Embryonic facial prominence (tissue), 1 donor: ENCODE measurements around the gene CDC42BPA.
"Not testable (repeated sequence)": the region's sequence is repeated elsewhere in the genome, so short reads cannot be mapped to it uniquely, and the experiment has no call there.

Experiments used
- DNase-seq: peaks from one replicate; pipeline ENCODE4 v3.0.0-alpha.2; 2016; ENCODE audit errors: extremely low spot score

The CDC42BPA gene

GRCh38 chr1:227306689-227307088, 11.6 kb downstream of the CDC42BPA start:
- DNase-seq: no peak

- no peak for DNase-seq
Measured at GRCh38 chr1:227305894-227306626, 12.2 kb downstream of the CDC42BPA start.

GRCh38 chr1:227304665-227305064, 13.6 kb downstream of the CDC42BPA start:
- DNase-seq: no peak

DNA sequence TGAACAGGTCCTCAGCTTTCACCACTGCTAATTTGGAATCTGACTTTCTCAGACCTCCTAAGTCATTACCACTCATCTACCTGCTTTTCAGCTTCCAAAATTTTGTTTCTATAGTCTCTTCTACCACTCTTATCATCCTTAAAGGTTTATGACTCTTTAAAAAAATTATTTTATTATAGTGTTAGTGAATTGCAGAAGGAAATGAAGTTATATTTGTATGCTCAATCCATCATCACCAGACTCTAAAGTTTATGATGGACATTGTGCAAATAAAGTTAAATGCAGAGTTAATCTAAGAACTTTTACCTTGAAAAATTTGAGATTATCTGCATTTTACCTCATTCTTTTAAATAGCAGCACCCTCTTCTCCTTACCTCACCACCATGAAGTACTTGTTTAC, 14.6 kb downstream of the CDC42BPA start:
- DNase-seq: no peak

DNA sequence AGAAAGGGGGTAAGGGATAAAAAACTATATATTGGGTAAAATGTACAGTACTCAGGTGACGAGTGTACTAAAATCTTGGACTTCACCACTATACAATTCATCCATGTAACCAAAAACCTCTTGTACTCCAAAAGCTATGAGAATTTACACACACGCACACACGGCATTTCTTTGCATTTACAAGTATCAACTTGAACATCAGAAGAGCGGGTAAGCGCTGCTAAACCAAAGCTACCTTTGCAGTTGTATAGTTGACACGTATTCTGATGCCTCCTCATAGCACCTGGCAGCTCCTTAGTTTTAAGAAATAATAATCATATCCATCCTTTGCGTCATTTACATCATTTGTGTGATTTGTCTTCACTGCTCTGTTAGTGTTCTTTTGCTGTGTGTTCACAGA, 17.6 kb downstream of the CDC42BPA start:
- no peak for DNase-seq

DNA sequence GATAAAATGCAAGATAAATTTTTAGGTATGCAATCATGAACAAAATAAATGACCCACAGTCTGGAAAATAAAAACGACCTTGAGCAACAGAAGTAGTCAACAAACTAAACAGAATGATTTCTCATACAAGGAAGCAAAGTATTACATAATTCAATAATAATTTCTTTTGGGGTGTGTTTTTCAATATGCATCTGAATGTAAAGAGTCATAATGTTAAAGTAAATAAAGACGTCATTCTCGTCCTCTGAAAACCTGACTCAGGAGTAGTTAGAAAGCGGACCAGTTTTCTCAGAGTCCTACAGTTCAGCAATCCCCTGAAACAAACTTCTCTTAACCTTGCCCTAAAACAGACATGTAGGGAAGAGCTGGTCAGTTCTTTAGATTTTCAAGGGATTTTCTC, 18.6 kb downstream of the CDC42BPA start:
- no peak for DNase-seq

GRCh38 chr1:227299241-227299627, 19.1 kb downstream of the CDC42BPA start:
- DNase-seq: peak; percentile 49

DNA sequence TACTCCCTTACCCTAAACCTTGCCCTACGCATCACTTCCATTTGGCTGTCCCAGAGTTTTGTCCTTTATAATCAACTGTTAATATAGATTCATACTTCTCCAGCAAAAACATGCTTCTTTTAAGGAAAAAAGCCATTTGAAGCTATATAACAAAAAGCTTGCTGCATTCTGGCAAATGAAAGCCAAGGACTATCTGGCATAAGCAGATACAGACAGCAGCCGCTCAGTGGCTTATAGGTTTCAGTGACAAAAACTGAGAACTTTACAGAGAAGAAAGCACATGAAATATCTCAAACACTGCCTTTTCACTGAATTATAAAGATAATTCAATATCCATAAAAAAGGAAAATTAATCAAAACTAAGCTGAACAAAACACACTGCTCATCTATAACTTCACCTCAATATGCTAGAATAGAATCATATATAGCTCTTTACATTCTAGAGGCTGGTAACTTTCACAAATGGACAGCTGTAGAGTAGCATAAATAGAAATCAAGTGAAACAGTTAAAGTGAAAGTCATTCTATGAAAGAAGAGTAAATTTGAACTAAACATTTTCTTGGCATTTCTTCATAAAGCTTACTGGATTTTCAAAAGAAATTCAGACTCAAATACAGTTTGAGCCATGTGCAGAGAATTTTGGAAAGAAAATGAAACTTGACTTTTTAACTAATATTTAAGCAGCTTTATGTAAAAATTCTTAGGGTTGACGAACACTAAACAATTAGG, 19.6 kb downstream of the CDC42BPA start:
- no peak for DNase-seq

DNA sequence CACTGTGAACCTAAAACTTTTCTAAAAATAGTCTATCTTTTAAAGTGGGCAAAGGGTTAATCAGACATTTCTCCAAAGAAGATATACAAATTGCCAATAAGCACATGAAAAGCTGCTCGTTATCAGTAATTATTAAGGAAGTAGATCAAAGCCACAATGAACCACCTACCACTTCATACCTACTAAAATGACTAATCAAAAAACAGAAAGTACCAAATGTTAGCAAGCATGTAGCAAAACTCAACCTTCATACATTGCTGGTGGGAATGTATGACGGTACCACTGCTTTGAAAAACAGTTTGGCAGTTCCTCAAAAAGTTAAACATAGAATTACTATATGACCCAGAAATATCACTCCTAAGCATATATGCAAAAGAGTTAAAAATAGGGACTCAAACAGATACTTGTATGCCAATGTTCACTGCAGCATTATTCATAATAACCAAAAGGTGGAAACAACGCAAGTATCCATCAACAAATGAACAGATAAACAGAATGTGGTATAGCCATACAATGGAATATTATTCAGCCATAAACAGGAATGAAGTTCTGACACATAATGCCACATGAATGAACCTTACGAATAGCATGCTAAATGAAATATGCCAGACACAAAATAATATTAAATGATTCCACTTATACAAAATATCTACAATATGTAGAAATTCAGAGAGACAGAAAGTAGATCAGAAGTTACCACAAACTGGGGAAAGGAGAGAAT, 21.1 kb downstream of the CDC42BPA start:
- no peak for DNase-seq

- no peak for DNase-seq
Measured at GRCh38 chr1:227295609-227296008, 22.7 kb downstream of the CDC42BPA start.

DNA sequence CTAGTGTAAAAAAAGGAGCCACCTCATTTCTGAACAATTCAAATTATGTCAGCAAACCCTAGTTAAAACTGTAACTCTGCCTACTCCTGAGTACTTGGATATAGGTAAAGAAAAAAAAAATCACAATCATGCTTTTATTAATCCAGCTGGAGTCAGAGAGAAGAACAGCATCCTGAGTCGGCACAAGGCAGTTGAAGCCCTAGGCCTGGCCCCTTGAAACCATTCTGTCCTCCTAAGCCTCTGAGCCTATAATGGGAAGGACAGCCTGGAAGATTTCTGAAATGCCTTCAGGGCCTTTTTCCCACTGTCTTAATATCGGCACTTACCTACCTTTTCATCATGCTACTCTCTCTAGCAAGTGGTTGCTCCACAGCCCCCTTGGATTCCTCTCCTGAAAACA, 32.5 kb downstream of the CDC42BPA start:
- DNase-seq: no peak

GRCh38 chr1:227281371-227281770, 36.9 kb downstream of the CDC42BPA start:
- no peak for DNase-seq

DNA sequence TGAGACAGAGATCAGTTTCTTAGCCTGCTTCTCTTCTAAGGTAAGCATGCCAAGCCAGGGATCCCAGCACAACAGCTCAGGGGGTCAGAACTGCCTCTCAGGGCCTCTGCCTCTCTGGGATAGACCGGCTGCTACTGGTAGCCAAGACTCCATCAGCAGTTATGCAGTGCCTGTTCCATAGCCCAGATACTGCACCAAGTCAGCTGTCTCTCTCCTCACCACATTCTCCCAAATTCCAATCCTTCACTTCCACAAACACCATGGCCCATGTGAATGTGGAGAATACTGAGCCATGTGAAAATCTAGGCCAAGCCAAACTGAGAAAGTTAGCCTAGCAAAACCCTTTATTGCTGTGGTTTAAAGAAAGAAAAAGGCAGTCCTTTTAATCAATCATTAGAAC, 37.5 kb downstream of the CDC42BPA start:
- no peak for DNase-seq

DNA sequence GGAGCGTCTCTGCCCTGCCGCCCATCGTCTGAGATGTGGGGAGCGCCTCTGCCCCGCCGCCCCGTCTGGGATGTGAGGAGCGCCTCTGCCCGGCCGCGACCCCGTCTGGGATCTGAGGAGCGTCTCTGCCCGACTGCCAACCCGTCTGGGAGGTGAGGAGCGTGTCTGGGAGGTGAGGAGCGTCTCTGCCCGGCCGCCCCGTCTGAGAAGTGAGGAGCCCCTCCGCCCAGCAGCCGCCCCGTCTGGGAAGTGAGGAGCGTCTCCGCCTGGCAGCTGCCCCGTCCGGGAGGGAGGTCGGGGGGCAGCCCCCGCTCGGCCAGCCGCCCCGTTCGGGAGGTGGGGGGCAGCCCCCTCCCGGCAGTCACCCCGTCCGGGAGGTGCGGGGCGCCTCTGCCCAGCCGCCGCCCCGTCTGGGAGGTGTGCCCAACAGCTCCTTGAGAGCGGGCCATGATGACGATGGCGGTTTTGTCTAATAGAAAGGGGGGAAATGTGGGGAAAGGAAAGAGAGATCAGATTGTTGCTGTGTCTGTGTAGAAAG, 42.1 kb downstream of the CDC42BPA start:
- DNase-seq: not testable (repeated sequence)

DNA sequence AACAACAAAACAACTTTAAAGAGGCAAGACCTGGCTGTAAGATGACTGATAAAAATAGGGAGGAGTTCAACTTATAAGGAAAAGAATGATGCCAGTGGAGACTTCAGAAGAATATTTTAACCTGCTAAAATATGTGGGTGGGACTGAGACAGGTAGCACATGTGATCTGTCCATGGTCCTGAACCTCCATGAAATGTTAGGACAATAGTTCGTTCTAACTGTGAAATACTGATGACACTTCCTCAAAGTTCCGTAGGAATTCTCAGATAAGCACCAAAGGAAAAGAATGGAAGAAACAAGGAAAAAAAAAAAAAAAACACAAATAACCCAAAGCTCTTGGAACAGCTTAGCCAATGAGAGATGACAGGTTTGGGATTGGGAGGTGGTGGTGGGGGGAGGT, 44.7 kb downstream of the CDC42BPA start:
- no peak for DNase-seq

DNA sequence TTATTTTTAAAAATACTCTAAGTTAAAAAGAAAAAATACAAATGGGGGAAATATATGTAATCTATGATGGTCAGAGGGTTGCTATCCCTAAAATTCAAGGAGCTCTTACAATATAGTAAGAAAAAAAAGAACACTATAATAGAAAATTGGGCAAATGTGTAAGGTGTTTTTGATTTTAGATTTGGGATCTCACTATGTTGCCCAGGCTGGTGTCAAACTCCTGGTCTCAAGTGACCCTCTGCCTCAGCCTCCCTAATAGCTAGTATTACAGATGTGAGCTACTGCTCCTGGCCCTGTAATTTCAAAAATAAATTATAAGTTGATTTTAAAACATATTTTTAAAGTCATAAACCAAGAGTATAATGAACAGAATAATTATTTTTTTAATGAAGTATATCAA, 45.9 kb downstream of the CDC42BPA start:
- no peak for DNase-seq

DNA sequence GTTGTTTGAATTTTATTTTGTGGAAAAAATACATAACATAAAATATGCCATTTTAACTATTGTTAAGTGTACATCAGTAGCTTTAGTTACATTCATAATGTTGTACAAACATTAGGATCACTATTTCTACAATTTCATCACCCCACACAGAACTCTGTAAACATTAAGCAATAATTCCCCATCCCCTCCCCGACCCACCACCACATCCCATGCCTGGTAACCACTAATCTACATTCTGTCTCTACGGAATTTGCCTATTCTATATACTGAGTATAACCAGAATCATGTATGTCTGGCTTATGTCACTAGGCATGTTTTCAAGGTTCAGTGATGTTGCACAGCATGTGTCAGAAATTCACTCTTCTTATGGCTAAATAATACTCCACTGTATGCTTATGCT, 47.7 kb downstream of the CDC42BPA start:
- DNase-seq: no peak

GRCh38 chr1:227268943-227269342, 49.3 kb downstream of the CDC42BPA start:
- DNase-seq: no peak

GRCh38 chr1:227265891-227266290, 52.4 kb downstream of the CDC42BPA start:
- DNase-seq: no peak

GRCh38 chr1:227263869-227264268, 54.4 kb downstream of the CDC42BPA start:
- no peak for DNase-seq

DNA sequence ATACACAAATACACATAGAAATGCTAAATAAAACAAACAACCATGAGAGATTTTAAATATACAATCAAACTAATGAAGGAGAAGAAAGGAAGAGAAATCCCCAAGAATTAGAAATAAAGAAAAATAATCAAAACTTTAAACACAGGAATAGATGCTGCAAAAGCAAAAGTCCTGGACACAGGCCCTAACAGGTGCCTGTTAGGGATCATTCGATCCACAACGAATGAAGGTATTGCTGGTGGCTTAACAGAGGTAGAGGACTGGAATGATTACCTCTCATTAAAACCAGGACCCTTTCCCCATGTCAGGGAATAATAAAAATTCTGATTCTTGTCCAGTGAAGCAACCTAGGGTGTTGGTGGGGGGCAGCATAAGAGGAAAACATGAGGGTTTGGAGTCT, 56.8 kb downstream of the CDC42BPA start:
- no peak for DNase-seq

DNA sequence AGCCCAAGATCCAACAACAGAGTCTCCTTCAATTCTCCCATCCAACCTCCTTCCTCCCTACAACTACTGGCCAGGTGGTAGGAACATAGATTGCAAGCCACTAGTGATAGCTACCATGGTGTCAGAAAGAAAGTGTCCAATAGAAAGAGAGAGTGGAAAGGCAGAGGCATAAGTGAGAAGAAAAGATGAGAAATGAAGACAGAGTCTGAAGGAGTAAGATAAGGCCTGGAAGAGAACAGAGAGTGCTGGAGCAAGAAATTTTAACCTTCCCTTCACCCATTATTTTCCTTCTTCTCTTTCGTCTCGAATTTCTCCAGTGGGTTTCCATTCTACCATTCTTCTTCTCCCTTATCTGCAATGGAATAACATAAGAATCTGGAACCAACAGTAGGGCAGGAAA, 57.9 kb downstream of the CDC42BPA start:
- no peak for DNase-seq

GRCh38 chr1:227257964-227258363, 60.3 kb downstream of the CDC42BPA start:
- DNase-seq: no peak
